Measurements from ENCODE around the gene TRNT1. TPM values are rescaled to one million over a fixed set of nuclear protein-coding genes. Genes with fewer than 3 reads are reported as not detected.

TRNT1 gene
- total RNA-seq, 4 donors from 2014 or later: 10.3 to 20.8 (median 17.0) TPM

GRCh38 chr3:3084890-3085289 lies 41.9 kb upstream of the TRNT1 start:
- Histone ChIP-seq H3K36me3 (no peaks in the 10 kb centered on the region), H3K9me3 (no peaks in the 10 kb centered on the region), H3K27me3 (no peaks in the 10 kb centered on the region), H3K4me1 (no peaks in the 10 kb centered on the region), H3K4me3 (no peak overlapping the region), H3K27ac (no peak overlapping the region)
- TF ChIP-seq CTCF (IDR thresholded peaks at IDR 0.05) (no peak), POLR2A (IDR thresholded peaks at IDR 0.05) (no peak)
- no peak for DNase-seq
- intact Hi-C loops (cut with DNase I): no loop called here
- 77% methylated on average over 3 of the region's 3 CpGs; no CpG with 5 or more reads in 1 of the 2 donors for WGBS, 2 donors

GRCh38 chr3:3085782-3086181 lies 41.0 kb upstream of the TRNT1 start:
- Histone ChIP-seq H3K27me3 (no peaks in the 10 kb centered on the region), H3K4me1 (no peaks in the 10 kb centered on the region), H3K36me3 (no peaks in the 10 kb centered on the region), H3K9me3 (no peaks in the 10 kb centered on the region), H3K4me3 (no peak overlapping the region), H3K27ac (no peak overlapping the region)
- intact Hi-C loops (cut with DNase I): no loop called here
- TF ChIP-seq CTCF (IDR thresholded peaks at IDR 0.05) (no peak), POLR2A (IDR thresholded peaks at IDR 0.05) (no peak)
- 73 to 84% methylated on average over 6 of the region's 6 CpGs for WGBS, 2 donors
- no peak for DNase-seq

- intact Hi-C loops (cut with DNase I): no loop called here
- Histone ChIP-seq H3K9me3 (no peaks in the 10 kb centered on the region), H3K27me3 (no peaks in the 10 kb centered on the region), H3K4me1 (no peaks in the 10 kb centered on the region), H3K27ac (no peak overlapping the region), H3K36me3 (no peaks in the 10 kb centered on the region), H3K4me3 (no peak overlapping the region)
- WGBS, 2 donors: 60 to 61% methylated on average over 6 of the region's 6 CpGs
- TF ChIP-seq POLR2A (IDR thresholded peaks at IDR 0.05): no peak
- no peak for TF ChIP-seq CTCF (IDR thresholded peaks at IDR 0.05)
- DNase-seq: no peak
These were observed 40.5 kb upstream of the TRNT1 start for GRCh38 chr3:3086239-3086638.

- H3K4me1 ChIP-seq: no peaks in the 10 kb centered on the region
- H3K36me3 ChIP-seq: no peaks in the 10 kb centered on the region
- intact Hi-C loops (cut with DNase I): no loop called here
- H3K4me3 ChIP-seq: no peak overlapping the region
- no peaks in the 10 kb centered on the region for H3K9me3 ChIP-seq
- no peaks in the 10 kb centered on the region for H3K27me3 ChIP-seq
- no peak overlapping the region for H3K27ac ChIP-seq
- DNase-seq: no peak
- TF ChIP-seq POLR2A (IDR thresholded peaks at IDR 0.05) (no peak), CTCF (IDR thresholded peaks at IDR 0.05) (no peak)
These were observed 39.5 kb upstream of the TRNT1 start for GRCh38 chr3:3087279-3087678.

GRCh38 chr3:3087716-3088465 lies 38.8 kb upstream of the TRNT1 start:
- WGBS, 2 donors: 61 to 68% methylated on average over 7 of the region's 7 CpGs
- no peak for TF ChIP-seq CTCF (IDR thresholded peaks at IDR 0.05)
- TF ChIP-seq POLR2A (IDR thresholded peaks at IDR 0.05): no peak

More at GRCh38 chr3:3087716-3088465, 38.8 kb upstream of the TRNT1 start:
- intact Hi-C loops (cut with DNase I): no loop called here
- H3K9me3 ChIP-seq: no peaks in the 10 kb centered on the region
- no peak overlapping the region for H3K4me3 ChIP-seq
- no peak for DNase-seq
- no peak overlapping the region for H3K27ac ChIP-seq
- no peaks in the 10 kb centered on the region for H3K4me1 ChIP-seq
- H3K27me3 ChIP-seq: peaks cover 0 to 2% (median 0%) of the 10 kb centered on the region in 4 donors
- H3K36me3 ChIP-seq: no peaks in the 10 kb centered on the region
